ENCODE results near the gene FAM170B. TPM values are rescaled to one million over a fixed set of nuclear protein-coding genes. Genes with fewer than 3 reads are reported as not detected.

The FAM170B gene
- total RNA-seq, 2 donors from 2014 or later: not detected

- no peak for DNase-seq (ENCODE audit: low spot score)
- no peaks in the 10 kb centered on the region for H3K9me3 ChIP-seq
- H3K36me3 ChIP-seq: no peaks in the 10 kb centered on the region
- no peaks in the 10 kb centered on the region for H3K27me3 ChIP-seq
- peaks cover 0 to 87% of the 10 kb centered on the region in 2 donors for H3K4me1 ChIP-seq
- no peak overlapping the region for H3K27ac ChIP-seq
- H3K4me3 ChIP-seq: no peak overlapping the region
- no peak for TF ChIP-seq CTCF (IDR thresholded peaks at IDR 0.05)
Observed at GRCh38 chr10:49107887-49108267, 25.9 kb downstream of the FAM170B start.

GRCh38 chr10:49107111-49107886 is 26.5 kb downstream of the FAM170B start:
- Histone ChIP-seq H3K36me3 (no peaks in the 10 kb centered on the region), H3K4me3 (no peak overlapping the region), H3K4me1 (peaks cover 0 to 81% of the 10 kb centered on the region in 2 donors), H3K27ac (peak overlapping the region in 1 of 2 donors; percentile 18), H3K9me3 (no peaks in the 10 kb centered on the region), H3K27me3 (no peaks in the 10 kb centered on the region)
- TF ChIP-seq CTCF (IDR thresholded peaks at IDR 0.05): no peak
- peak; percentile 30 for DNase-seq (ENCODE audit: low spot score)

- TF ChIP-seq CTCF (IDR thresholded peaks at IDR 0.05): no peak
- DNase-seq (ENCODE audit: low spot score): peak; percentile 60
- Histone ChIP-seq H3K36me3 (no peaks in the 10 kb centered on the region), H3K9me3 (no peaks in the 10 kb centered on the region), H3K27ac (peak overlapping the region; percentile 3 to 18), H3K4me3 (no peak overlapping the region), H3K4me1 (peaks cover 0 to 73% of the 10 kb centered on the region in 2 donors), H3K27me3 (no peaks in the 10 kb centered on the region)
Observed at GRCh38 chr10:49106451-49106850, 27.4 kb downstream of the FAM170B start.

- Histone ChIP-seq H3K4me3 (no peak overlapping the region), H3K27me3 (no peaks in the 10 kb centered on the region), H3K9me3 (no peaks in the 10 kb centered on the region), H3K27ac (peak overlapping the region in 1 of 2 donors; percentile 8), H3K4me1 (peaks cover 0 to 59% of the 10 kb centered on the region in 2 donors), H3K36me3 (no peaks in the 10 kb centered on the region)
- TF ChIP-seq CTCF (IDR thresholded peaks at IDR 0.05): no peak
- no peak for DNase-seq (ENCODE audit: low spot score)
Observed at GRCh38 chr10:49105076-49105475, 28.7 kb downstream of the FAM170B start.

GRCh38 chr10:49104323-49104722 is 29.5 kb downstream of the FAM170B start:
- DNase-seq (ENCODE audit: low spot score): peak; percentile 57
- peak overlapping the region in 1 of 2 donors; percentile 1 for H3K27ac ChIP-seq
- TF ChIP-seq CTCF (IDR thresholded peaks at IDR 0.05): no peak
- peaks cover 0 to 52% of the 10 kb centered on the region in 2 donors for H3K4me1 ChIP-seq
- no peaks in the 10 kb centered on the region for H3K36me3 ChIP-seq
- no peak overlapping the region for H3K4me3 ChIP-seq
- no peaks in the 10 kb centered on the region for H3K27me3 ChIP-seq
- no peaks in the 10 kb centered on the region for H3K9me3 ChIP-seq

Data from right atrium auricular region (tissue), 2 donors.